HG03378 (cell line): Measurements from ENCODE around the gene NECAB3.

Experiments used
- ATAC-seq: cut with Tn5 transposase; IDR thresholded peaks from one replicate; pipeline ENCODE4 v1.9.1; 2021; ENCODE audit warnings: mild to moderate bottlenecking, moderate library complexity; ENCODE audit not compliant: unreplicated experiment

The NECAB3 gene

GRCh38 chr20:33627577-33628216 lies 46.5 kb downstream of the NECAB3 start:
- no peak for ATAC-seq

- ATAC-seq: no peak
These were observed 48.0 kb downstream of the NECAB3 start for GRCh38 chr20:33626190-33626589.

GRCh38 chr20:33624399-33624798 lies 49.8 kb downstream of the NECAB3 start:
- ATAC-seq: no peak

GRCh38 chr20:33622705-33623365 lies 51.4 kb downstream of the NECAB3 start:
- no peak for ATAC-seq

- ATAC-seq: no peak
These were observed 52.4 kb downstream of the NECAB3 start for GRCh38 chr20:33621717-33622400.

- no peak for ATAC-seq
These were observed 62.2 kb downstream of the NECAB3 start for GRCh38 chr20:33612001-33612400.

GRCh38 chr20:33611106-33611505 lies 63.1 kb downstream of the NECAB3 start:
- no peak for ATAC-seq

GRCh38 chr20:33609504-33609903 lies 64.7 kb downstream of the NECAB3 start:
- ATAC-seq: no peak
